GM18909 (cell line): ENCODE data around the gene OTOA.
"Not testable (repeated sequence)": the region's sequence is repeated elsewhere in the genome, so short reads cannot be mapped to it uniquely, and the experiment has no call there.

ENCODE experiments used
- ATAC-seq: cut with Tn5 transposase; IDR thresholded peaks from one replicate; pipeline ENCODE4 v1.9.1; 2021; ENCODE audit warnings: mild to moderate bottlenecking; ENCODE audit not compliant: unreplicated experiment, poor library complexity

The OTOA gene

DNA sequence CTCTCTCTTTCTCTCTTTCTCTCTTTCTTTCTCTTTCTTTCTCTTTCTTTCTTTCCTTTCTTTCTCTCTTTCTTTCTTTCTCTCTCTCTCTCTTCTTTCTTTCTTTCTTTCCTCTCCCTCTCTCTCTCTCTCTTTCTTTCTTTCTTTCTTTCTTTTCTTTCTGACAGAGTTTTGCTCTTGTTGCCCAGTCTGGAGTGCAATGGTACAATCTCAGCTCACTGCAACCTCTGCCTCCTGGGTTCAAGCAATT is 50.5 kb downstream of the OTOA start:
- ATAC-seq = not testable (repeated sequence)

DNA sequence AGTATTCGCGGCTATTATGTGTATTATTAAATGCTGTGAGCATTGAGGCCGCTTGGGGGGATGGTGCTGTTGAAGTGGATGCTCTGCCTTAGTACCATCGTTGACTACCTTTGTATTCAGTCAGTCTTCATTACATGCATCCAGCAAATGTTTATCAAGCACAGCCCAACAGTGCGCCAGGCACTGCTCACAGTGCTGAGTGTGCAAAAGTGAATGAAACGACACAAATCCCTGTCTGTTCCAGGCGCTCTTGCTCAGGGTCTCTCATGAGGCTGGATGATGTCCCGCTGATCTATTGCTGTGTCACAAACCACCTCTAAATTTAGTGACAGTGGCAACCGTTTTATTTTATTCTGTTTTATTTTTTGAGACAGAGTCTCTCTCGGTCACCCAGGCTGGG is 53.8 kb downstream of the OTOA start:
- no peak for ATAC-seq

DNA sequence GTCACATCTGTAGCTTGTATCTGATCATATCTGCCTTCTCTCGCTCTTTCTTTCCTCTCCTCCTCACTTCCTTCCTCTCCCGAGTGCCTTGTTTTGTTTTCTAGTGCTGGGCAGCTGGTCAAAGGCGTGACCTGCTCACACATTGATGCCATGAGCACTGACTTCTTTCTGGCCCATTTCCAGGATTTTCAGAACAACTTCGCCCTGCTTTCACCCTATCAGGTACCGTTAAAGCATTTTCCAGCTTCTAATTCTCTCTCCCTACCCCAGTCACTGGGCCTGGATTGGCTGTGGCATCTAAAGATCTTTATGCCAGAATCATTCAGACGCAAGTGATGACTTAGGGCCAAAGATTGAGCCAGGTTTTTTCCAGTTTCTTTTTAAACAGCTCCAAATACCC is 55.5 kb downstream of the OTOA start:
- no peak for ATAC-seq

DNA sequence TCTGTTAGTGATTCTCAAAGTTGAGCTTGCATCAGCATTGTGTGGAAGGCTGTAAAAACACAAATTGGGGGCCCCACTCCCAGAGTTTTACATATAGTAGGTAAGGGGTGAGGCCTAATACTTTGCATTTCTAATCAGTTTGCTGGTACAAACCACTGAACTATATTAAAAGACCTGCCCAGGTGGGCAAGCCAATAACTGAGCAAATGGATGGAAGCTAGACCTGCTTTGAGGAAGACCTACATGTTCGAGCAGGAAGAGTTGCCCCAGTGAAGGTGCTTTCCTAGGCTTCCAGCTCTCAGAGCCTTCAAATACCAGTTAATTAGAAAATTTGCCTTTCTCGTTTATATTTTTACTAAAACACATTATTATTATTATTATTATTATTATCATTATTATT is 56.8 kb downstream of the OTOA start:
- ATAC-seq = no peak

DNA sequence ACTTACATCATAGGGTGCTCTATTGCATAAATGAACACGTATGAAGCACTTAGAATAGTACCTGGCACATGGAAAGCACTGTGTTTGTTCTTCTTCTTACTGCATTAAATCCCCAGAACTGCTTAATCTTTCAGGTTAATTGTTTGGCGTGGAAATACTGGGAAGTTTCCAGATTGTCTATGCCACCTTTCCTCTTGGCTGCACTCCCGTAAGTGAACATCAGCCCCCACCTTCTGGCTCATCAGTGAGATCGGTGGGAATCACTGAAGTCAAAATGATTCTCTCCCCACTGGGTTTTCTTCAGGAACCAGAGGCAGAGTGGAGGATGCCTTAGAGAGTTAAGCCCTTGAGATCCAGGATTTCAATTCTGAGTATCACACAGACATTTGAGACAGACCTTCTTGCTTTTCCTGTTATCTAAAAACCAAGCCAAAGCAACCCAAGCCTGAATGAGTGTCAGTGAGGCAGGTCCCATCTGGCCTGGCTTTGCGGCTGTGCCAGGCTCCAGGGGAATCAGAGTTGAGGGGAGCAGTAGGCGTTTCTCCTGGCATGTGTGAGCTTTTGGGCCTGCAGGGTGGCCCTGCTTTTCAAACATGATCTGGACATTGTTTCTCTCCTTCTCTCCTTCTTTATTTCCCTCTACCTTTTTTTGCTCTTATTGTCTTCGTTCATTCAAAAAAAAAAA is 59.1 kb downstream of the OTOA start:
- ATAC-seq = no peak

DNA sequence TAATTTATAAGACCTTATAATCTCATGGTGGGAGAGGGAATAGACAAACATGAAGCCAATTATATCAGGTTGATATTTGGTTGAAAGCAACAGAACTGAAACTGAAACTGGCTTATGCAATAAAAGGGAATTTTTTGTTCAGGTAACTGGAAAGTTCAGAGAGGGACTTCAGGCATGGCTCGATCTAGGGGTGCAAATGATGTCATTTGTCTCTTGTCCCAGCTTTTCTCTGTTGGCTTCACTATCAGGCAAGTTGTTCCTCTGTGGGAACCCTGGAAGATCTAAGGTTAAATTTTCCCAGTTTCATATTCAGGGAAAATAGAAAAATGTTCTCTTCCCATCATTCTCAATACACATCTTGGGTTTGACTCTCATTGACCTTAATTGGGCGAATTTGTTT is 59.8 kb downstream of the OTOA start:
- no peak for ATAC-seq

DNA sequence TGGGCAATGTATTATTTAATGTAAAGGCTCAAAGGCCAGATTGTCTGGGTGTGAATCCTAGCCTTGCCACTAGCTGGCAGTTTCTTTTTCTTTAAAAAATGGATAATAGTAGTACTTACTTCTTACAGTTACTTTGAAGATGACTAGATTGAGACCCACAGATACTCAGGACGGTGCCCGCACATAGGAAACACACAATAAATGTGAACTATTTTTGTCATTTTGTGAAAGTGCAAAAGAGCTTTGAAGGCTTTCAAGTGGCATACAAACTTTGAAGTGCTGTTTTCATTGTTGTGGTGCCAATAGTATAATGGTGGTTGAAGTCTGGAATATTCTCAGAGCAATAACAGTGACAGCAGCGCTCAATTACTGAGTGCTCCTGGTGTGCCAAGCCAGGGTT is 63.6 kb downstream of the OTOA start:
- no peak for ATAC-seq

DNA sequence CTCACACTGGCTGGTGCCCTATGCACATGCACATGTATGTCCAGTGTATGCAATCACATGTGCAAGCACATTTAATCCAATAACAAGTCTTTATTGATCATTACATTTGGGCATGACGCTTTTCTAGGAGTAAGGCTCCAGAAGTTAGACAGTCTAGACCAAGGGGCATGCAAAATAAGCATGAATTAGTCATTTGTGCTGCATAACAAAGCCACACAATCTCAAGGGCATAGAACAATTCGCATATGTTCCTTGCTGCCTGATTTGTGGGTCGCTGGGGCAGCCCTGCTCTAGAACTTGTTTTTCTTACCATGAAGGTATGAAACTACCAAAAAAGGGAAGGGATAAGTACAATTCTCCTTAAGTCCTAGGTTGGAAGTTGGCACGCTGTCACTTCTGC is 67.5 kb downstream of the OTOA start:
- not testable (repeated sequence) for ATAC-seq

DNA sequence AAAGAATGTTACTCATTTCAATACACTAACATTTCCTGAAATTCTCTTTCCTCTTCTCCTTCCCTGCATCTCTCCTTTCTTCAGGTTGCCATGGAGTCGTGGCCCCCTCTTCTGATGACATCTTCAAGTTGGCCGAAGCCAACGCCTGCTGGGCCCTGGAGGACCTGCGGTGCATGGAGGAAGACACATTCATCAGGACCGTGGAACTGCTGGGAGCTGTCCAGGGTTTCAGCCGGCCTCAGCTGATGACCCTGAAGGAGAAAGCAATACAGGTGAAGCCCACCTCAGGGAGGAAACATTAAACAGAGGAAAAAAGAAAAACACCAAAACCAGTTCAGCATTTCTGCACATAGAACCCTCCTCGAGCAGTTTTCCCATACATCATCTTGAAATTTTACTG is 76.9 kb downstream of the OTOA start:
- ATAC-seq = not testable (repeated sequence)

DNA sequence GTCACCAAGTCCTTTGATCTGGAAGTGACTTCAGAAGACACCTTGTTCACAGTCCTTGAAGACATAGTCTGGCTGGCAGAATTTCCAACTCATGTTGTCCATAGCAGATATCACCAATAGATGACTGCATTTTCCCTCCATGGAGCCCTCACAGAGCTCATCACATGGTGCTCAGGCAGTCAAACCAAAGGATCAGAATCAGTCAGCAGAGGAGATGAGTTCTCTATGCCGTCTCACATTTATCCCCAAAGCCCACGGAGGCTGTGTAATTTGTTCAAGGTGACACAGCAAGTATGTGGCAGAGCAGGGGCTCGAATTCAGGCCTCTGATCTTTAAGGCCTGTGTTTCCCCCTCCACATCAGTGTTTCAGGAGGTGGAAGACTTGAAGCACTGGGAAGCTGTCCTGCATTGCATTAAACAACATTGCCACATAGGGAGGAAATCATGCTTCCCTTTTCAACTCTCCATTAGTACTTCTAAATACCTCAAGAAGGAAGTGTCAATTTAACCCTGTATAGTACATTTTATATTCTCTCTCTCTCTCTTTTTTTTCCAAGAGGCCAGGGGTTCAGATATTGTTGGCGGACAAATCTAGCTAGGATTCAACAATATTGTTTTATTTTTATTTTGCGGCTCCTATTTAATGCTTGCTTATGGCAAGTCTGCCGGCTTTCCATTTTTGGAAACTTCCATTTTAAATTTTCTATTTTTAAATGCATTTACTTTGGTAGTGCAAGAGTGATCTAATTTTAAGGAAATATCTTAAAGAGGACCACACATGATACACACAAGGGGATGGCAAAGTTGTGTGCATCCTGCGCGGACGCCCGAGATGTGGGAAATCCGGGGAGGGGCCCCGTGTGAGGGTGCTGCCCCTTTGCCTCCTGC is 92.7 kb downstream of the OTOA start:
- ATAC-seq = not testable (repeated sequence)

DNA sequence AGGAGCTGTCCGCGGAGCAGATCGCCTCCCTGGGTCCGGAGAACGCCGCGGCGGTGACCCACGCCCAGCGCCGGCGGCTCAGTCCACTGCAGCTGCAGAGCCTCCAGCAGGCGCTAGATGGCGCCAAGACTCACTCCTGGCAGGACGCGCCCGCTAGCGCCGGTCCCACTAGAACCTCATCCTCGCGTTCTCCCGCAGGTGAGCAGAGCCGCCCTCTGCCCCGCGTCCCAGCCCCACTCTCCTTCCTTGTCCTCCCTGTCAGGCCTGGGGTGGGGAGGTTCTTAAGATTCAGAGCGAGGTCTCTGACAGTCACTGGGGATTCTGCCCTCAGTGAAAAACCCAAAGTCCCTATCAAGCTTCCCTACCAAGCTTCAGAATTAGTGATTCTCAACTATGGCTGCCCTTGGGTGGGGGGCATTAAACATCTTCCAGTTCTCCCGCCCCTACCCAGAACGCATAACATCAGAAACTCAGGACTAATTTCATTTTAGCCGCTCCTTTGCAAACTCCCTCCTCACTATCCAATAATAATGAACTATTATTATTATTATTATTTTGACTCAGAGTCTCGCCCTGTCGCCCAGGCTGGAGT is 93.4 kb downstream of the OTOA start:
- peak; percentile 77 for ATAC-seq

DNA sequence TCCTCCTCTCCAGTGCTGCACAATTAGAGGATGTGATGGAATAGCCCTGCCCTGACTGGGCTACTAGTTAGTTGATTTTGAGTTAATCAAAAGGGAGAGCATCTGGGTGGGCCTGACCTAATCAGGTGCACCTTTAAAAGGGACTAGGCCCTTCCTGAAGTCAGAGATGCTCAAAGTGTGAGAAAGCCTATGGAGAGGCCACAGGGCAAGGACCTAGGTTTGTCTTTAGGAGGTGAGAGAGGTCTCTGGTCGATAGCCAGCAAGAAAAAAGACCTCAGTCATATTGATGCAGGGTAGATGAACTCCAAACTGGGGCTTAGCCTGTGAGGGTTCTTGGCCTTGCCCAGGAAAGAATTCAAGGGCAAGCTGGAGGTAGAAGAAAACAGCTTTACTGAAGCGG is 104.5 kb downstream of the OTOA start:
- ATAC-seq = not testable (repeated sequence)

DNA sequence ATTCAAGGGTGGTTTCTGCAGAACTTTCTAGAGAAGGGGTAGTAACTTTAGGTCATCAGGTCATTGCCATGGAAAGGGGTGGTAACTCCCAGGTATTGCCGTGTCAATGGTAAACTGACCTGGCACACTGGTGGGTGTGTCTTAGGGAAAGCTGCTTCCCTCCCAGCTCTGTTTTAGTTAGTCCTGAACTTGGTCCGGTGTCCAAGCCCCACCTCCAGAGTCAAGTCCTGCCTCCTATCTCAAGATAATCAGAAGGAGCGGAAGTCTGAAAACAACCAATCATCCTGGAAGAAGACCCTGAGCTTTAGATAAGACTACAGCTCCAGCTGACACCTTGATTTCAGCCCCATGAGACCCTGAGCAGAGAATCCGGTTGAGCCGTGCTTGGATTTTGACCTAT is 105.0 kb downstream of the OTOA start:
- not testable (repeated sequence) for ATAC-seq

DNA sequence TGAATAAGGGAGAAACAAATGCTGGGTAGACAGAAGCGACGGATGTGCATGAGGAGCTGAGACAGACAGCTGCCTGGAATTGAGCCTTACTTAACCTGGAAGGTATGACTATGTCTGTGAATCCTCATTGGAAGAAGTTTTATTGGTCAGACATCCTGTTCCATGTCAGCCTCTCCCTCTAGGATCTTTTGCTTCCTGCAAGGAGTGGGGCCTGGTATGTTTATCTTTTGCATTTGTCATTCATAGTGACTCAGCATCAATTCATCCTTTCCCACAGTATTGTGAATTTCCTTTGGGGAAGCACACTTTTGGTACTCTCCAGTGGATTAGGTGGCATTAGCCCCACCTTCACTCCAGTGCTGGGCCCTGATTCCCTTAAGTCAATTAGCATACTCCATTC is 105.5 kb downstream of the OTOA start:
- ATAC-seq = not testable (repeated sequence)

DNA sequence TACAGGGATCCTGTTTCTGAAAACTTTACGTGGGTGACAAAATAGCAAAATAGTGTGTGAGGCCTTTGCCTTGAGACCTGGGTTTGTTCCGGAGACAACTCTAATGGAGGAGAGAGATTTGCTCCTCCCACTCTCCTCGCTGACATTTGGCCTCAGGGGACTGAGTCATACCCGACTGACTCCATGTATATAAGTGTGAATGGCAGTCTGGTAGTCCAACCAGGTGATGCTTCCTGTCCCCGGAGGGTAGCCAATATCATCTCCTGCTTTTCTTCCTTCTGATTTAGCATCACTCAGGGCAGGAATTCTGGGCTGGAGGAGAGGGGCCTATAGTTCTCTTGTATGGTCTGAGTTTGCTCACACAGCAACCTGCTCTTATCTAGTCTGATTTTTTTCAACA is 106.8 kb downstream of the OTOA start:
- ATAC-seq = not testable (repeated sequence)

DNA sequence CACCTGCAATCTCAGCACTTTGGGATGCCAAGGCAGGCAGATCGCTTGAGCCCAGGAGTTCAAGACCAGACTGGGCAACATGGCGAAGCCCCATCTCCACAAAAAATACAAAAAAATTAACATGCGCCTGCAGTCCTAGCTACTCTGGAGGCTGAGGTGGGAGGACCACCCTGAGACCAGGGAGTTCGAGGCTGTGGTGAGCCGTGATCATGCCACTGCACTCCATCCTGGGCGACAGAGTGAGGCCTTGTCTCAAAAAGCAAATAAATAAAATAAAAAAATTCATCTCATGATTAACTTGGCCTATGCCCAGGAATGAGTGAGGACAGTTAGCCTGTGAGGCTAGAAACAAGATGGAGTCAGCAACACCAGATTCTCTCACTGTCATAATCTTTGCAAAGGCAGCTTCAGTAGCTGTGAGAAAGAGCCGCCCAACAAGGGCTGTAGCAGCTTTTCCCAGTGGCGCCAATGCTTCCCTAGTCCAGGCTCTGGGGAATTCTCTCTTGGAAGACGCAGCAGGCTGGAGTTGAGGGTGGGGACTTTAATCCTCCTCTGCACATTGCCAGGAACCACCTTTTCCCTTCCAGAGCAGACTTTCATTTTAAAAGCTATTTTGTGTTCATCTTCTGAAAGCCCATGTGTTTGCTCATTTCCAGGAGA is 108.9 kb downstream of the OTOA start:
- ATAC-seq = not testable (repeated sequence)

DNA sequence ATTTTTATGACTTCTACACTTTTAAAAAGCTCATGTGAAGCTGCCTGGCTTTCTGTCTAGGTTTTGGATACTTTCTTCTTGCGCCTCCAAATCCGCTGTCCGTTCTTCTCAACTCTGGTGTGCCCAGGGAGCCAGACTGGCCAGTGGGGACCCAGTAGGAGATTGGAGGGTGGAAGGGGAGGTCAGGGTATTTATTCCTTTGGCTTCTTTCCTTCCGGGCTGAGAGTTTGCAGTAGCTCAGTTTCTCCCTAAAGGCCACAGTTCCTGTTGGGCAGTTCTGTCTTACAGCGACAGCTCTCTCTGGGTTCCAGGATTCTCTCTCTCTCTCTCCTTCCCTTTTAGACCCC is 109.4 kb downstream of the OTOA start:
- ATAC-seq = not testable (repeated sequence)

DNA sequence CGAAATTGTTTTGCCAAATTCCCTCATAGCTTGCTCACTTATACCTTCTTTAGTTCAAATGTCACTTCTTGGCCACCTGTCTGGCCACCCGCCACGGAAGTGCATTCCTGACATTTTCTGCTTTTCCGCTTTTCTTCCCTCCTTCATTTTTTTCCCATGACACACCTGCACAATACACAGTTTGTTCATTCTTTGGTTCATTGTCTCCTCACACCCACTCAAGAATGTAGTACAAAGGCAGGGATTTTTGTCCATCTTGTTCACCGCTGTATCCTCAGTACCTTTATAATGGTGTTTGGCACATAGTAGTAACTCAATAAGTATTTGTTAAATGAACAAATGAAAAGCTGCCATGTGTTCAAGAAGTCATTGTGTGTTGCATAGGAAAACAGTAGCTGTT is 116.8 kb downstream of the OTOA start:
- ATAC-seq = not testable (repeated sequence)

DNA sequence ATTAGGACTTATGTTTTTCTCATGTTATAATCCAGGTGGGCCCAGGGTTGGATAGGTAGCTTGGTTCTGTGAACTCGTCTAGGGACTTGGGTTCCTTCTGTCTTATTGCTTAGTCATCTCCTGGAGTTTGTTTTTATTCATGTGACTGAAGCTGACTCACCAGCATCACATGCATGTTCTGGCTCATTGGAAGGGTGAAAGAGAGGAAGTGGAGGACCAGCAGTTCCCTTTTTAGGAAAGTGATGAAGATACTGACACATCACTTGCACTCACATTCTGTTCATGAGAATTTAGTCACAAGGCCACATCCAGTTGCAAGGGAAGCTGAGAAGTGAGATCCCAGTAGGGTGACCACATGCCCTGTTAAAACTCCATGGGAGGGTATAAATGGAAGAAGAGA is 126.7 kb downstream of the OTOA start:
- not testable (repeated sequence) for ATAC-seq

DNA sequence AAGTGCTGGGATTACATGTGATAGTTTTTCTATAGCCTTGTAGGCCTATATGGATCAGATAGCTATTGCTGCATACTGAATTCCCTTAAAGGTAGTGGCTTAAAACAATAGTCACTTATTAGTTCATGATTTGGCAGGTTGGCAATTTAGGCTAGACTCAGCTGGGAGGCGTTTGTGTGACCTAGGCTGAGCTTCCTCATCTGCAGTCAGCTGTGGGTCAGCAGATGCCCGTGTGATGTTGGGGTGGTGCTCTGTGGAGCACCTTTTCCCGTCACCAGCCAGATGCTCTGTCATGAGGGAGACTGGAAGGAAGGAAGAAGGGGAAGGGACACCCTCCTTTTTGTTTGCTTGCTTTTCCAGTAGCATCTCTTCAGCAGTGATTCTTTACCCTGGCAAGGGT is 129.5 kb downstream of the OTOA start:
- not testable (repeated sequence) for ATAC-seq

DNA sequence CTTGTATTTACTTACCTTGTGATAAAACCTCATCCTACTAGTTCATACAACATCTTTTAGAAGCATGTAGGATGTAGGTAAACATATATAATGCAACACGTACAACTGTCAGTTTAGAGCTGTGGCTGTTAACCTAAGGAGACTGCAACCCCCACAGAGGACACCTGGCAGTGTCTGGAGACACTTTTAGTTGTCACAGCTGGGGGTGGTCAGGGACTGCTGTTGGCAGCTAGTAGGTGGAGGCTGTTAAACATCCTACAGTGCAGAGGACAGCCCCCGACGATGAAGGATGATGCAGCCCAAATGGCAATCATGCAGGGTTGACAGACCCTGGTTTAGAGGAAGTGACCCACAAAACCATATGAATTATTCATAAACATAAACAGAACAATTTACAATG is 134.8 kb downstream of the OTOA start:
- not testable (repeated sequence) for ATAC-seq
